ENCODE data around the gene SYTL2.

DNA sequence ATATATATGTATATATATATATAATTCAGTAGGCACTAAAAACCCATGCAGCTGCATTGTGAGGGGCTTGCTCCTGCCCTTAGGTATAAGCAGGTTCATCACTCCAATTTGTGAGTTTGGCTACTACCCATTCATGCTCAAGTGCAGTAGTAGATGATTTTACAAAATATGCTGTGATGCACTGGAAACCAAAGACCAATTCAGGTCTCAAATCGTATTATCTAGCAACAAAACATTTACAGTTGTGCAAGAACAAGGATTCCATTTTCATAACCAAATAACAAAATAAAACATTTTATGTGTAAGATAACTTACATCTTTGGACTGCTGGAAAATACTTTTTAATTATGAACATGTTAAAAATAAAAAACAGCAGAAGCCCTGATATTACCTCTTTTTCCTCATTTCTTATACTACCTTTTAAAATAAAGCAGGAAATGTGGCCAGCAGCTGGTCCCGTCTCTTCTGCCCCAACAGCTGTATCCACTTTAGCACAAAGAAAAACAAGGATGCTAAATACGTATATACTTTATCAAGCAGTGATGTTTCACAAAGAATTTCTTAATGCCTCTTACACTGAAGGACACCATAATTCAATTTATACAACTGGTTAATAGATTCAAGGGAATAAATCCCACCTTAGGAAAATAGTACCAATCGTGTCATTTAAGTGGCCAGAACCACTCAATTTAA, 148.8 kb downstream of the SYTL2 start:
- TF ChIP-seq, protein P1, sequence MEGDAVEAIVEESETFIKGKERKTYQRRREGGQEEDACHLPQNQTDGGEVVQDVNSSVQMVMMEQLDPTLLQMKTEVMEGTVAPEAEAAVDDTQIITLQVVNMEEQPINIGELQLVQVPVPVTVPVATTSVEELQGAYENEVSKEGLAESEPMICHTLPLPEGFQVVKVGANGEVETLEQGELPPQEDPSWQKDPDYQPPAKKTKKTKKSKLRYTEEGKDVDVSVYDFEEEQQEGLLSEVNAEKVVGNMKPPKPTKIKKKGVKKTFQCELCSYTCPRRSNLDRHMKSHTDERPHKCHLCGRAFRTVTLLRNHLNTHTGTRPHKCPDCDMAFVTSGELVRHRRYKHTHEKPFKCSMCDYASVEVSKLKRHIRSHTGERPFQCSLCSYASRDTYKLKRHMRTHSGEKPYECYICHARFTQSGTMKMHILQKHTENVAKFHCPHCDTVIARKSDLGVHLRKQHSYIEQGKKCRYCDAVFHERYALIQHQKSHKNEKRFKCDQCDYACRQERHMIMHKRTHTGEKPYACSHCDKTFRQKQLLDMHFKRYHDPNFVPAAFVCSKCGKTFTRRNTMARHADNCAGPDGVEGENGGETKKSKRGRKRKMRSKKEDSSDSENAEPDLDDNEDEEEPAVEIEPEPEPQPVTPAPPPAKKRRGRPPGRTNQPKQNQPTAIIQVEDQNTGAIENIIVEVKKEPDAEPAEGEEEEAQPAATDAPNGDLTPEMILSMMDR (IDR thresholded peaks at IDR 0.05) = no peak
- TF ChIP-seq POLR2A (IDR thresholded peaks at IDR 0.05) = no peak
